Measurements from ENCODE around the gene DHRS11. TPM values are rescaled to one million over a fixed set of nuclear protein-coding genes. Genes with fewer than 3 reads are reported as not detected.

DHRS11 gene
- total RNA-seq, 6 experiments from 2014 or later: 8.4 to 11.3 (median 10.6) TPM

DNA sequence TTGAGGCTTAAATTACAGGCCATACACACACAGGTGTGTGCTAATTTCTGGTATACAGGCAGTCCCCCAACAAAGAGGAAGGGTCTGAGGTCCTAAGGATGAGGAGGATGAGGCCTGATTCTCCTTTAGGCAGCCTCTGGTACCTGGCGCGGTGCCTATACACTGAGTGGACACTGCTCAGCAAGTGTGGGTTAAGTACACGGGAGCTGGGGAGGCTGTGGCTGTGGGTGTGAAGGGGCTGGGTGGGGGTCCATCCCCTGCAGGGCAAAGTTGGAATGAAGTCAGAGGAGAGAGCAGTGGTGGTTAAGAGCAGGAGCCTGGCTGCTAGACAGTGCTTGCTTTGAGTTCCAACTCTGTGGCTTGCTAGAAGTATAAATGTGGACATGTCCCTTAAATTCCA, 20.6 kb downstream of the DHRS11 start:
- no peak overlapping the region for H3K27ac Mint-ChIP-seq
- H3K27me3 Mint-ChIP-seq (ENCODE audit: insufficient read depth): no peaks in the 10 kb centered on the region; the same call in 1 of the 2 replicates
- no peak overlapping the region for H3K4me3 Mint-ChIP-seq
- H3K36me3 Mint-ChIP-seq (ENCODE audit: low read depth): peaks cover 14% of the 10 kb centered on the region; the same call in 1 of the 2 replicates
- peaks cover 39% of the 10 kb centered on the region for H3K4me1 Mint-ChIP-seq (ENCODE audit: low read depth)
- DNase-seq: no peak
- no peak for TF ChIP-seq CTCF (IDR thresholded peaks at IDR 0.05)
- H3K9me3 Mint-ChIP-seq: no peaks in the 10 kb centered on the region

- no peaks in the 10 kb centered on the region; the same call in 1 of the 2 replicates for H3K27me3 Mint-ChIP-seq (ENCODE audit: insufficient read depth)
- no peak for TF ChIP-seq CTCF (IDR thresholded peaks at IDR 0.05)
- no peak for DNase-seq
- H3K9me3 Mint-ChIP-seq: no peaks in the 10 kb centered on the region
- H3K4me3 Mint-ChIP-seq: no peak overlapping the region
- peaks cover 34% of the 10 kb centered on the region for H3K4me1 Mint-ChIP-seq (ENCODE audit: low read depth)
- H3K27ac Mint-ChIP-seq: no peak overlapping the region
- peaks cover 10% of the 10 kb centered on the region; the same call in 1 of the 2 replicates for H3K36me3 Mint-ChIP-seq (ENCODE audit: low read depth)
Observed at GRCh38 chr17:36613155-36613554, 21.5 kb downstream of the DHRS11 start.

DNA sequence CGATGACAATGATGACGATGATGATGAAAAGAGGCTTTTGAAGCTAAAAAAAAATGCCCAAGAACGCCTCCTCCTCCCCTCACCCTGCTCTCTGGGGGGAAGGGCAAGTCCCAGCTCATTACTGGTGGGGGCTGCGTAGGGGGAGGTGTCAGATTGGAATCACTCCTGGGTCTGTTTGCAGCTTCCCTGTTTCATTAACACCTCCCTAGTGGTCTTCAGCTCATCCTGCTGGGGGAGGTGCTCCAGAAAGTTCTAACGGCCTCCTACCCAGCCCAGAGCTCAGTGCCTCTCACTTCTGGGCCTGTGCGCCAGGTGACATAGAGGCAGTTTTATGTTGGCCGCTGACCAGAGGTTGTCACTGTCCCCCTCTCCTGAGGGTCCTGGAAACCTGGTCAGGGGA, 22.4 kb downstream of the DHRS11 start:
- Mint-ChIP-seq H3K4me3 (no peak overlapping the region), H3K9me3 (no peaks in the 10 kb centered on the region), H3K4me1 (ENCODE audit: low read depth) (peaks cover 25% of the 10 kb centered on the region), H3K36me3 (ENCODE audit: low read depth) (peaks cover 10% of the 10 kb centered on the region; the same call in 1 of the 2 replicates), H3K27me3 (ENCODE audit: insufficient read depth) (no peaks in the 10 kb centered on the region; the same call in 1 of the 2 replicates), H3K27ac (no peak overlapping the region)
- no peak for DNase-seq
- no peak for TF ChIP-seq CTCF (IDR thresholded peaks at IDR 0.05)

DNA sequence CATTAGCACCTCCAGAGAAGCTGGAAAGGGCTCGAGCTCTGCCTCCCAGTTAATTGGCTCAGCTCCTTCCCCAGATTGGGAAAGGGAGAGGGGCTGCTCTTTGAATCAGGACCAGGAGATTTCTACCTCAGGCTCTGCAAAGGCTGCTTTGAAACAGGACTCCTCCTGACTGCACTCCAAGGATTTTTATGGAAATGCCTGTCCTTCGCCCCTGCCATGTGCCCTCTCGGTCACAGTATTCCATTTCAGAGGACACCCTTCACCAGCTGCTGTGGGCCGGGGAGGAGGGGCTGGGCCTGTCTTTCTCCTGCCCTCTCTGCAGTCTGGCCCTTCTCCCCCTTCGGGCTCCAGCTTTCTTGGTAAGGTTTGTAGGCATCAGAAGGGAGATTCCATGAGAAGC, 23.3 kb downstream of the DHRS11 start:
- H3K9me3 Mint-ChIP-seq: no peaks in the 10 kb centered on the region
- TF ChIP-seq CTCF (IDR thresholded peaks at IDR 0.05): no peak
- no peak overlapping the region for H3K4me3 Mint-ChIP-seq
- DNase-seq: no peak
- no peak overlapping the region for H3K27ac Mint-ChIP-seq
- H3K27me3 Mint-ChIP-seq (ENCODE audit: insufficient read depth): peaks cover 4% of the 10 kb centered on the region; the same call in 1 of the 2 replicates
- peaks cover 19% of the 10 kb centered on the region for H3K4me1 Mint-ChIP-seq (ENCODE audit: low read depth)
- H3K36me3 Mint-ChIP-seq (ENCODE audit: low read depth): peaks cover 10% of the 10 kb centered on the region; the same call in 1 of the 2 replicates

- Mint-ChIP-seq H3K9me3 (no peaks in the 10 kb centered on the region), H3K4me3 (no peak overlapping the region), H3K27me3 (ENCODE audit: insufficient read depth) (peaks cover 8% of the 10 kb centered on the region), H3K27ac (no peak overlapping the region), H3K4me1 (ENCODE audit: low read depth) (peaks cover 8% of the 10 kb centered on the region), H3K36me3 (ENCODE audit: low read depth) (peaks cover 5% of the 10 kb centered on the region; the same call in 1 of the 2 replicates)
- DNase-seq: no peak
- no peak for TF ChIP-seq CTCF (IDR thresholded peaks at IDR 0.05)
Observed at GRCh38 chr17:36616061-36617029, 24.7 kb downstream of the DHRS11 start.
